Measurements from ENCODE around the gene TGFBR2. TPM values are rescaled to one million over a fixed set of nuclear protein-coding genes. Genes with fewer than 3 reads are reported as not detected.

Gene TGFBR2
- total and polyA plus RNA-seq, 8 donors: 109 to 269 (median 122) TPM

- no peak for TF ChIP-seq CTCF (IDR thresholded peaks at IDR 0.05)
- Histone ChIP-seq H3K9me3 (no peaks in the 10 kb centered on the region), H3K27ac (peak overlapping the region in 1 of 2 donors; percentile 87), H3K27me3 (no peaks in the 10 kb centered on the region), H3K4me3 (no peak overlapping the region), H3K4me1 (peaks cover 37 to 86% of the 10 kb centered on the region in 2 donors), H3K36me3 (peaks cover 0 to 73% of the 10 kb centered on the region in 2 donors)
- DNase-seq (no peak), ATAC-seq (no peak)
- intact Hi-C loops (cut with DNase I): no loop called here
Measured at GRCh38 chr3:30646961-30647752, 40.8 kb downstream of the TGFBR2 start.

- Histone ChIP-seq H3K36me3 (peaks cover 0 to 89% of the 10 kb centered on the region in 2 donors), H3K27me3 (no peaks in the 10 kb centered on the region), H3K4me3 (no peak overlapping the region), H3K9me3 (no peaks in the 10 kb centered on the region), H3K4me1 (peaks cover 29 to 84% of the 10 kb centered on the region in 2 donors), H3K27ac (peak overlapping the region; percentile 57 to 87)
- ATAC-seq (peak; percentile 63), DNase-seq (no peak)
- intact Hi-C loops (cut with DNase I): no loop called here
- no peak for TF ChIP-seq CTCF (IDR thresholded peaks at IDR 0.05)
Measured at GRCh38 chr3:30648670-30649357, 42.4 kb downstream of the TGFBR2 start.

GRCh38 chr3:30649572-30650318, 43.3 kb downstream of the TGFBR2 start:
- intact Hi-C loops (cut with DNase I): no loop called here
- H3K27ac ChIP-seq: peak overlapping the region; percentile 57 to 87
- H3K27me3 ChIP-seq: no peaks in the 10 kb centered on the region
- DNase-seq (peak in 1 of 4 donors; percentile 47), ATAC-seq (peak; percentile 42)
- H3K4me1 ChIP-seq: peaks cover 25 to 84% of the 10 kb centered on the region in 2 donors
- no peaks in the 10 kb centered on the region for H3K9me3 ChIP-seq
- H3K36me3 ChIP-seq: peaks cover 0 to 97% of the 10 kb centered on the region in 2 donors
- H3K4me3 ChIP-seq: no peak overlapping the region
- TF ChIP-seq CTCF (IDR thresholded peaks at IDR 0.05): no peak

DNA sequence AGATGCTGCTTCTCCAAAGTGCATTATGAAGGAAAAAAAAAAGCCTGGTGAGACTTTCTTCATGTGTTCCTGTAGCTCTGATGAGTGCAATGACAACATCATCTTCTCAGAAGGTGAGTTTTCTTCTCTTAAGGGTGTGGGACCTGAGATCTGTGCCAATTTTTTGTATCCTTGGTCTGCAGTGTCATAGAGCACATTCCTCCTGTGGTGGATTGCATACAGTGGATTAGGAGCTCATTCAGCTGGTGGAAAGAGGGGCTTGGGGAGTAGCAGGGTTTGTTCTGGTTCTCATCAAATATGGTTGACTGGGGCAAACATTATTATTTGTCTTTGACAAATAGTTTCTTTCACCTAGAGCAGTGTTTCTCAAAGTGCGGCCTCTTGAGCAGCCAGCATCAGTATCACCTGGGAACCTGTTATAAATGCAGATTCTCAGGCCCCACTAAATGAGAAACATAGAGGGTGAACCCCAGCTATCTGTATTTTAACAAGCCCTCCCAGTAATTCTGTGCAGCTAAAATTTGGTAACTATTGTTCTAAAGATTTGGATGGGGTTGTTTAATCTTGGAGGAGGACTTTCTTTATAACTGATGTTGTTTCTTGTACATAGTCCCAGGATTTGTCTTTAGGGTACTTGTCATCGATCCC, 44.1 kb downstream of the TGFBR2 start:
- intact Hi-C loops (cut with DNase I): no loop called here
- no peak for TF ChIP-seq CTCF (IDR thresholded peaks at IDR 0.05)
- H3K36me3 ChIP-seq: peaks cover 0 to 96% of the 10 kb centered on the region in 2 donors
- no peaks in the 10 kb centered on the region for H3K9me3 ChIP-seq
- H3K4me1 ChIP-seq: peaks cover 31 to 85% of the 10 kb centered on the region in 2 donors
- H3K27me3 ChIP-seq: no peaks in the 10 kb centered on the region
- DNase-seq: no peak
- ATAC-seq: no peak
- H3K4me3 ChIP-seq: no peak overlapping the region
- peak overlapping the region; percentile 57 to 87 for H3K27ac ChIP-seq

Measured in left lung (tissue), 10 donors.